Measurements from ENCODE around the gene TIMP4. TPM values are rescaled to one million over a fixed set of nuclear protein-coding genes. Genes with fewer than 3 reads are reported as not detected.

Gene TIMP4
- total RNA-seq, 1 experiment from 2014 or later = 8.4 TPM

- H2BK12ac ChIP-seq (ENCODE audit: insufficient read length, low read depth, low read length) = no peak overlapping the region
- H3T11ph ChIP-seq (ENCODE audit: low read length) = no peak overlapping the region
- TF ChIP-seq CTCF (conservative IDR thresholded peaks at IDR 0.05) = peak; percentile 75
- no peaks in the 10 kb centered on the region for H3K27me3 ChIP-seq (ENCODE audit: insufficient read depth, low read length)
- WGBS (ENCODE audit: extremely low coverage, insufficient read length, low lambda C conversion rate) = no CpG with 5 or more reads among the region's 5 CpGs
- no peaks in the 10 kb centered on the region for H3K9me3 Mint-ChIP-seq
- H2BK20ac ChIP-seq (ENCODE audit: low read depth, low read length, poor library complexity, severe bottlenecking) = no peak overlapping the region
- DNase-seq = peak; percentile 57
- H3K27ac Mint-ChIP-seq = peak overlapping the region in 1 of 3 experiments; percentile 60; a peak in 1 of 7 replicates
- H4K91ac ChIP-seq (ENCODE audit: insufficient read length, low read depth, low read length) = no peak overlapping the region
- no peak overlapping the region for H3K9ac ChIP-seq (ENCODE audit: extremely low read depth, insufficient read length, low read length)
- H4K8ac ChIP-seq (replicated peaks; ENCODE audit: insufficient read length, low read depth, low read length) = no peak overlapping the region
- no peaks in the 10 kb centered on the region for H3K79me2 ChIP-seq (ENCODE audit: insufficient read depth, low read length)
- H2BK120ac ChIP-seq (ENCODE audit: low read depth, low read length, poor library complexity, severe bottlenecking) = no peak overlapping the region
- H3K4me1 ChIP-seq (ENCODE audit: insufficient read depth, low read length) = no peaks in the 10 kb centered on the region
- H2AFZ ChIP-seq (ENCODE audit: low read length) = no peak overlapping the region
- H3K14ac ChIP-seq (ENCODE audit: insufficient read depth, low read length) = no peak overlapping the region
- H2BK5ac ChIP-seq (ENCODE audit: insufficient read length, low read length) = no peak overlapping the region
- no peak overlapping the region for H4K5ac ChIP-seq (ENCODE audit: insufficient read length, low read depth, low read length)
- H3K4ac ChIP-seq (ENCODE audit: low read depth, low read length) = no peak overlapping the region
- no peak overlapping the region for H2AK5ac ChIP-seq (ENCODE audit: insufficient read length, low read length)
- H3K23me2 ChIP-seq (ENCODE audit: insufficient read length, low read depth, low read length, poor library complexity, severe bottlenecking) = no peaks in the 10 kb centered on the region
- H3K27me3 Mint-ChIP-seq (ENCODE audit: low read depth) = no peaks in the 10 kb centered on the region
- no peak overlapping the region for H3K23ac ChIP-seq (ENCODE audit: insufficient read length, low read depth, low read length)
- no peak overlapping the region for H3K27ac ChIP-seq (ENCODE audit: insufficient read length, low read depth, low read length)
- peaks cover 0 to 4% (median 2%) of the 10 kb centered on the region in 3 experiments; a peak in 2 of 7 replicates for H3K36me3 Mint-ChIP-seq (ENCODE audit: insufficient read depth in 1 of 3, low read depth in 3 of 3)
- H3K4me2 ChIP-seq (ENCODE audit: insufficient read depth, insufficient read length, low read length) = no peak overlapping the region
- no peak overlapping the region for H2BK15ac ChIP-seq (ENCODE audit: low read depth, low read length)
- H3K18ac ChIP-seq (ENCODE audit: insufficient read length, low read depth, low read length) = no peak overlapping the region
- H3K9me3 ChIP-seq (ENCODE audit: control insufficient read depth, low read depth, low read length) = no peaks in the 10 kb centered on the region
- H3K4me3 Mint-ChIP-seq = no peak overlapping the region; a peak in 1 of 5 replicates
- H4K20me1 ChIP-seq (ENCODE audit: control insufficient read depth, insufficient read depth, insufficient read length) = no peaks in the 10 kb centered on the region
- H3K4me1 Mint-ChIP-seq = no peaks in the 10 kb centered on the region; a peak in 2 of 4 replicates
- no peaks in the 10 kb centered on the region for H3K79me1 ChIP-seq (ENCODE audit: insufficient read depth, low read depth, low read length, poor library complexity, severe bottlenecking)
- no peak overlapping the region for H3K56ac ChIP-seq (ENCODE audit: insufficient read length, low read depth, low read length)
Observed at GRCh38 chr3:12139111-12139511, 19.6 kb downstream of the TIMP4 start.
